GM12878 (cell line): ENCODE measurements around the gene CCNJL. TPM values are rescaled to one million over a fixed set of nuclear protein-coding genes. Genes with fewer than 3 reads are reported as not detected.

Source experiments
- ATAC-seq: fragments of 200-7000 bp; cut with Tn5 transposase; 3 replicates; pipeline ENCODE4 v1.9.1; 2020; ENCODE audit warnings: mild to moderate bottlenecking, moderate library complexity
- BruUV-seq: library from RNA; stranded (reverse); fragments of 400-500 nt; replicated peaks from 2 replicates; lab custom pipeline; 2021; lab: Mats Ljungman, UMichigan
- CTCF ChIA-PET: fragments of 300-600 bp; sonication (Branson Sonifier 250); formaldehyde crosslinking; extraction: SDS; loops from one replicate; lab custom pipeline; 2021; ENCODE audit warnings: inconsistent platforms; lab: Yijun Ruan, JAX
- POLR2A ChIA-PET: fragments of 350-600 bp; formaldehyde crosslinking; extraction: SDS; loops from one replicate; lab custom pipeline; 2021; ENCODE audit warnings: inconsistent platforms; lab: Charles Lee
- RAD21 ChIA-PET: fragments of 300-600 bp; sonication (Branson Sonifier 250); formaldehyde crosslinking; loops from one replicate; lab custom pipeline; 2023; ENCODE audit warnings: antibody characterized with exemption; ENCODE audit not compliant: unreplicated experiment; lab: Charles Lee
- SMC1A ChIA-PET: fragments of 300-600 bp; sonication (Branson Sonifier 250); formaldehyde crosslinking; loops from one replicate; lab custom pipeline; 2023; ENCODE audit not compliant: unreplicated experiment, uncharacterized antibody; lab: Charles Lee
- DNase-seq: peaks from one replicate; pipeline ENCODE4 v3.0.0-alpha.2; 2011; ENCODE audit warnings: low read depth, low spot score
- FAIRE-seq: peaks from 3 replicates; lab custom pipeline; 2011; peaks lifted over from hg19 to GRCh38; lab: Jason Lieb, UNC
- H2AFZ ChIP-seq: 2 replicates; pipeline ENCODE4 v1.6.0; 2011; ENCODE audit warnings: low read depth, low read length, control low read depth; ENCODE audit not compliant: control insufficient read depth
- H3K27ac ChIP-seq: 2 replicates; pipeline ENCODE4 v1.5.1; 2011; ENCODE audit warnings: control low read depth; ENCODE audit not compliant: control insufficient read depth, insufficient read depth
- H3K27me3 ChIP-seq, 2 experiments: replicated peaks in 1 of 2; 2 replicates each; pipeline versions ENCODE4 v1.6.0 to v1.6.1; 2011; ENCODE audit warnings: low read length in 1 of 2; ENCODE audit not compliant: control insufficient read depth in 2 of 2, insufficient read depth in 2 of 2
- H3K36me3 ChIP-seq, 2 experiments: 2 replicates each; pipeline ENCODE4 v1.5.1; 2011; ENCODE audit warnings: low read length in 1 of 2; ENCODE audit not compliant: control insufficient read depth in 2 of 2, insufficient read depth in 2 of 2
- H3K4me1 ChIP-seq: 2 replicates; pipeline ENCODE4 v1.6.1; 2011; ENCODE audit warnings: mild to moderate bottlenecking, low read length, moderate library complexity, mixed read lengths; ENCODE audit not compliant: control insufficient read depth, insufficient read depth
- H3K4me2 ChIP-seq: 2 replicates; pipeline ENCODE4 v1.6.0; 2011; ENCODE audit warnings: control low read depth; ENCODE audit not compliant: control insufficient read depth, insufficient read depth
- H3K4me3 ChIP-seq: fragments of 200-600 bp; sonication (generic); 2 replicates; pipeline ENCODE4 v1.5.1; 2016
- H3K79me2 ChIP-seq: 2 replicates; pipeline ENCODE4 v1.6.0; 2011; ENCODE audit warnings: low read length; ENCODE audit not compliant: control insufficient read depth, insufficient read depth
- H3K9ac ChIP-seq: 2 replicates; pipeline ENCODE4 v1.8.0; 2011; ENCODE audit warnings: low read length, control low read depth, mixed read lengths; ENCODE audit not compliant: control insufficient read depth, insufficient read depth
- H3K9me3 ChIP-seq: replicated peaks from 3 replicates; pipeline ENCODE4 v1.5.1; 2011; ENCODE audit warnings: mild to moderate bottlenecking, low read length; ENCODE audit not compliant: control insufficient read depth, insufficient read depth
- H4K20me1 ChIP-seq: 2 replicates; pipeline ENCODE4 v1.6.0; 2011; ENCODE audit not compliant: control insufficient read depth, insufficient read depth
- BCL11A ChIP-seq: IDR thresholded peaks from 2 replicates; pipeline ENCODE4 v1.6.1; 2011; ENCODE audit warnings: low read depth, low read length
- E4F1 ChIP-seq: fragments of 450-650 bp; IDR thresholded peaks from 2 replicates; pipeline ENCODE4 v1.6.1; 2018; ENCODE audit warnings: borderline replicate concordance, mild to moderate bottlenecking; ENCODE audit not compliant: partially characterized antibody
- EP300 ChIP-seq, 2 experiments: fragments of 150-350 bp in 1 of 2; IDR thresholded peaks; 2 replicates each; pipeline ENCODE4 v1.6.1; 2011 to 2012; ENCODE audit warnings: low read depth in 2 of 2, low read length in 2 of 2, borderline replicate concordance in 1 of 2, improper control_type of control experiment in 1 of 2, inconsistent platforms in 1 of 2; ENCODE audit not compliant: control insufficient read depth in 1 of 2
- IKZF1 ChIP-seq: fragments of 450-650 bp; conservative IDR thresholded peaks from 2 replicates; pipeline ENCODE4 v1.6.1; 2017; ENCODE audit warnings: antibody characterized with exemption, mild to moderate bottlenecking
- NFYB ChIP-seq: IDR thresholded peaks from 2 replicates; pipeline ENCODE4 v1.6.1; 2011; ENCODE audit warnings: low read depth, mild to moderate bottlenecking, low read length, improper control_type of control experiment, moderate library complexity; ENCODE audit not compliant: insufficient read depth
- NR2F1 ChIP-seq: fragments of 450-650 bp; conservative IDR thresholded peaks from 2 replicates; pipeline ENCODE4 v1.6.1; 2017; ENCODE audit warnings: mild to moderate bottlenecking
- RB1 ChIP-seq: fragments of 450-650 bp; formaldehyde crosslinking; IDR thresholded peaks from 2 replicates; pipeline ENCODE4 v1.6.1; 2017; ENCODE audit warnings: mild to moderate bottlenecking, borderline replicate concordance
- TAF1 ChIP-seq: IDR thresholded peaks from 2 replicates; pipeline ENCODE4 v1.6.1; 2011; ENCODE audit warnings: mild to moderate bottlenecking, low read depth, low read length, borderline replicate concordance
- WGBS: methylation state at CpG from one replicate; pipeline ENCODE4 v1.1.6; 2016; ENCODE audit warnings: low lambda C conversion rate; ENCODE audit not compliant: insufficient replicate concordance, insufficient coverage; ENCODE audit errors: missing lambda C conversion rate; 5-methylcytosine and 5-hydroxymethylcytosine counted together
- in situ Hi-C: fragments of 300-500 bp; cut with MboI; formaldehyde crosslinking; loops from 9 replicates; pipeline ENCODE4 v1.14.3; 2018; ENCODE audit warnings: mixed read lengths
- intact Hi-C: fragments of 100-400 bp; cut with micrococcal nuclease; formaldehyde crosslinking; loops from one replicate; pipeline ENCODE4 v1.14.2; 2022; ENCODE audit not compliant: unreplicated experiment
- polyA plus RNA-seq, 11 experiments: library from polyadenylated mRNA; depleted of rRNA in 4 of 11; unstranded in 6 of 11; stranded (reverse) in 5 of 11; fragments of >200 nt; fragmentation: Nextera tagmentation in 4 of 11; fragmentation: Illumina TruSeq in 1 of 11; extraction: Ambion mirVana in 4 of 11; extraction: Trizol in 1 of 11; gene quantifications; 1 replicate in 1 of 11; 2 replicates in 10 of 11; pipeline versions ENCODE4 v1.2.1 to v1.2.3, GENCODE V29; 2011 to 2016; ENCODE audit warnings: inconsistent platforms in 2 of 11, missing spikeins in 2 of 11, low read depth in 1 of 11
- total RNA-seq, 4 experiments: library from RNA; depleted of rRNA in 3 of 4; stranded (reverse); fragments of >200 nt in 3 of 4; fragmentation: Illumina TruSeq in 1 of 4; extraction: Trizol in 1 of 4; gene quantifications; 2 replicates each; pipeline versions ENCODE4 v1.2.1 to v1.2.3, GENCODE V29; 2013 to 2021
- TF ChIP-seq, protein P1 (sequence below): IDR thresholded peaks from 2 replicates; pipeline ENCODE4 v1.6.1; 2012; ENCODE audit warnings: low read depth, low read length, improper control_type of control experiment
- TF ChIP-seq, protein P2 (sequence below), 3 experiments: IDR thresholded peaks in 2 of 3; conservative IDR thresholded peaks in 1 of 3; 2 replicates each; pipeline ENCODE4 v1.5.1; 2011; ENCODE audit warnings: low read depth in 3 of 3, low read length in 3 of 3, mild to moderate bottlenecking in 3 of 3, control low read depth in 2 of 3, moderate library complexity in 2 of 3, inconsistent platforms in 1 of 3, mixed read lengths in 1 of 3; ENCODE audit not compliant: control insufficient read depth in 2 of 3, insufficient read depth in 1 of 3; ENCODE audit errors: extremely low read depth in 1 of 3
- TF ChIP-seq, protein P3 (sequence below): IDR thresholded peaks from 2 replicates; pipeline ENCODE4 v1.6.1; 2012; ENCODE audit warnings: low read length, inconsistent platforms

Gene CCNJL
- total and polyA plus RNA-seq, 10 of the 15 experiments (the other 5 are each of a cell fraction or from before 2014, with no cell fraction given) = 0.09 to 0.20 (median 0.10) TPM; not detected in 7

- TF ChIP-seq, protein P1, sequence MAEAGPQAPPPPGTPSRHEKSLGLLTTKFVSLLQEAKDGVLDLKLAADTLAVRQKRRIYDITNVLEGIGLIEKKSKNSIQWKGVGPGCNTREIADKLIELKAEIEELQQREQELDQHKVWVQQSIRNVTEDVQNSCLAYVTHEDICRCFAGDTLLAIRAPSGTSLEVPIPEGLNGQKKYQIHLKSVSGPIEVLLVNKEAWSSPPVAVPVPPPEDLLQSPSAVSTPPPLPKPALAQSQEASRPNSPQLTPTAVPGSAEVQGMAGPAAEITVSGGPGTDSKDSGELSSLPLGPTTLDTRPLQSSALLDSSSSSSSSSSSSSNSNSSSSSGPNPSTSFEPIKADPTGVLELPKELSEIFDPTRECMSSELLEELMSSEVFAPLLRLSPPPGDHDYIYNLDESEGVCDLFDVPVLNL = no peak
- TF ChIP-seq E4F1 = no peak
- TF ChIP-seq TAF1 = no peak
- TF ChIP-seq, protein P2, sequence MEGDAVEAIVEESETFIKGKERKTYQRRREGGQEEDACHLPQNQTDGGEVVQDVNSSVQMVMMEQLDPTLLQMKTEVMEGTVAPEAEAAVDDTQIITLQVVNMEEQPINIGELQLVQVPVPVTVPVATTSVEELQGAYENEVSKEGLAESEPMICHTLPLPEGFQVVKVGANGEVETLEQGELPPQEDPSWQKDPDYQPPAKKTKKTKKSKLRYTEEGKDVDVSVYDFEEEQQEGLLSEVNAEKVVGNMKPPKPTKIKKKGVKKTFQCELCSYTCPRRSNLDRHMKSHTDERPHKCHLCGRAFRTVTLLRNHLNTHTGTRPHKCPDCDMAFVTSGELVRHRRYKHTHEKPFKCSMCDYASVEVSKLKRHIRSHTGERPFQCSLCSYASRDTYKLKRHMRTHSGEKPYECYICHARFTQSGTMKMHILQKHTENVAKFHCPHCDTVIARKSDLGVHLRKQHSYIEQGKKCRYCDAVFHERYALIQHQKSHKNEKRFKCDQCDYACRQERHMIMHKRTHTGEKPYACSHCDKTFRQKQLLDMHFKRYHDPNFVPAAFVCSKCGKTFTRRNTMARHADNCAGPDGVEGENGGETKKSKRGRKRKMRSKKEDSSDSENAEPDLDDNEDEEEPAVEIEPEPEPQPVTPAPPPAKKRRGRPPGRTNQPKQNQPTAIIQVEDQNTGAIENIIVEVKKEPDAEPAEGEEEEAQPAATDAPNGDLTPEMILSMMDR (IDR thresholded peaks at IDR 0.05 in 2 of 3, conservative IDR thresholded peaks at IDR 0.05 in 1 of 3; ENCODE audit: control insufficient read depth in 2 of 3, extremely low read depth in 1 of 3, insufficient read depth in 1 of 3, low read depth in 3 of 3, low read length in 3 of 3) = no peak
These were observed 2.2 kb downstream of the CCNJL start (continued) for GRCh38 chr5:160310140-160310539.

- SMC1A ChIA-PET = no interaction called here
- H3K9ac ChIP-seq = no peak overlapping the region
- H4K20me1 ChIP-seq = no peaks in the 10 kb centered on the region
- H3K4me2 ChIP-seq = no peak overlapping the region
- ATAC-seq (no peak), DNase-seq (no peak), FAIRE-seq (no peak)
- POLR2A ChIA-PET = no interaction called here
- H3K4me1 ChIP-seq = no peaks in the 10 kb centered on the region
- intact Hi-C loops (no loop called here), in situ Hi-C loops (no loop called here)
- H3K27ac ChIP-seq = no peak overlapping the region
- H3K9me3 ChIP-seq = no peaks in the 10 kb centered on the region
- no peak overlapping the region for H2AFZ ChIP-seq
- RAD21 ChIA-PET = no interaction called here
- no peaks in the 10 kb centered on the region for H3K79me2 ChIP-seq
- peaks cover 6 to 7% of the 10 kb centered on the region in 2 experiments for H3K27me3 ChIP-seq
- CTCF ChIA-PET = no interaction called here
- no TSS peak for BruUV-seq
- no peaks in the 10 kb centered on the region for H3K36me3 ChIP-seq
- H3K4me3 ChIP-seq = no peak overlapping the region
- 38% methylated on average over 4 of the region's 4 CpGs for WGBS
- TF ChIP-seq NR2F1 (no peak), EP300 (IDR thresholded peaks at IDR 0.05; ENCODE audit: borderline replicate concordance in 1 of 2, control insufficient read depth in 1 of 2, low read depth in 2 of 2, low read length in 2 of 2) (no peak), IKZF1 (no peak), NFYB (no peak), RB1 (no peak), BCL11A (no peak)
- TF ChIP-seq, protein P3, sequence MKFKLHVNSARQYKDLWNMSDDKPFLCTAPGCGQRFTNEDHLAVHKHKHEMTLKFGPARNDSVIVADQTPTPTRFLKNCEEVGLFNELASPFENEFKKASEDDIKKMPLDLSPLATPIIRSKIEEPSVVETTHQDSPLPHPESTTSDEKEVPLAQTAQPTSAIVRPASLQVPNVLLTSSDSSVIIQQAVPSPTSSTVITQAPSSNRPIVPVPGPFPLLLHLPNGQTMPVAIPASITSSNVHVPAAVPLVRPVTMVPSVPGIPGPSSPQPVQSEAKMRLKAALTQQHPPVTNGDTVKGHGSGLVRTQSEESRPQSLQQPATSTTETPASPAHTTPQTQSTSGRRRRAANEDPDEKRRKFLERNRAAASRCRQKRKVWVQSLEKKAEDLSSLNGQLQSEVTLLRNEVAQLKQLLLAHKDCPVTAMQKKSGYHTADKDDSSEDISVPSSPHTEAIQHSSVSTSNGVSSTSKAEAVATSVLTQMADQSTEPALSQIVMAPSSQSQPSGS = no peak
These were observed 5.7 kb downstream of the CCNJL start for GRCh38 chr5:160306696-160307095.
